ENCODE measurements around the gene SLC17A7. TPM values are rescaled to one million over a fixed set of nuclear protein-coding genes. Genes with fewer than 3 reads are reported as not detected.

Gene SLC17A7
- total and polyA plus RNA-seq, 2 of the 13 experiments (the other 11 are each of a cell fraction or from before 2014, with no cell fraction given), result 0.32 TPM; not detected in 1

DNA sequence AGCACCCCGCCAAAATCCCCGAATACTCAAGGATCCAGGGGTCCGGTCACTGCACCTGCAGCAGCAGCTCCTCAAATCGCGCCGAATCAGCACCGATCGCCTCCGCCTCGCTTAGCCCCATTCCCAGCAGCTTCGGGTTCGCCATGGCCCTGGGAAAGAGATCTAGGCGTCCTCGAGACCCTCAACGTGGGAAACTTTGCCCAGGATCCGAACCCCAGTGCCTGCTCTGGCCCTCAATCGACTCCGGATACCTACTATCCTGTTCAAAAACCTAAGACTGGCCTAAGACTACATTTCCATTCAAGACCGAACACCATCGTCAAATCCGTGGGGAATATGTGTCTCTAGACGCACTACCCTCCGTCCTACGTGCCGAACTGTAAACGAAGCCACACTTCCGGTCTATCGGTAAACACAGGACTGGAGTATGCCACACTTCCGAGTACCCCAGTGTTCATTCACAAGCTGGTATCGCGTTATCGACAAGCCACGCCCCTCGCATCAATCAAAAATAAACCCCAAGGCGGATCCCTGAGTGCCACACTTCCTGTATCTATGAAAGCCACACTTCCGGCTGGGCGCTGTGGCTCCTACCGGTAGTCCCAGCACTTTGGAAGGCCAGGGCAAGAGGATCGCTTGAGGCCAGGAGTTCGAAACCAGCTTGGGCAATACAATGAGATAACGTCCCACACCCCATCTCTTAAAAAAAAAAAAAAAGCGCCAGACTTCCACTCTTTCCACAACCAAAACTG is 10.3 kb upstream of the SLC17A7 start, which contains the start of gene PIH1D1 (continued):
- TF ChIP-seq, protein P1, sequence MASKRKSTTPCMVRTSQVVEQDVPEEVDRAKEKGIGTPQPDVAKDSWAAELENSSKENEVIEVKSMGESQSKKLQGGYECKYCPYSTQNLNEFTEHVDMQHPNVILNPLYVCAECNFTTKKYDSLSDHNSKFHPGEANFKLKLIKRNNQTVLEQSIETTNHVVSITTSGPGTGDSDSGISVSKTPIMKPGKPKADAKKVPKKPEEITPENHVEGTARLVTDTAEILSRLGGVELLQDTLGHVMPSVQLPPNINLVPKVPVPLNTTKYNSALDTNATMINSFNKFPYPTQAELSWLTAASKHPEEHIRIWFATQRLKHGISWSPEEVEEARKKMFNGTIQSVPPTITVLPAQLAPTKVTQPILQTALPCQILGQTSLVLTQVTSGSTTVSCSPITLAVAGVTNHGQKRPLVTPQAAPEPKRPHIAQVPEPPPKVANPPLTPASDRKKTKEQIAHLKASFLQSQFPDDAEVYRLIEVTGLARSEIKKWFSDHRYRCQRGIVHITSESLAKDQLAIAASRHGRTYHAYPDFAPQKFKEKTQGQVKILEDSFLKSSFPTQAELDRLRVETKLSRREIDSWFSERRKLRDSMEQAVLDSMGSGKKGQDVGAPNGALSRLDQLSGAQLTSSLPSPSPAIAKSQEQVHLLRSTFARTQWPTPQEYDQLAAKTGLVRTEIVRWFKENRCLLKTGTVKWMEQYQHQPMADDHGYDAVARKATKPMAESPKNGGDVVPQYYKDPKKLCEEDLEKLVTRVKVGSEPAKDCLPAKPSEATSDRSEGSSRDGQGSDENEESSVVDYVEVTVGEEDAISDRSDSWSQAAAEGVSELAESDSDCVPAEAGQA (IDR thresholded peaks at IDR 0.05; ENCODE audit: low read depth), result no peak
- TF ChIP-seq, protein P1 (CRISPR knock-in tag; IDR thresholded peaks at IDR 0.05; ENCODE audit: borderline replicate concordance), result no peak
- no peak for TF ChIP-seq HNF4G (IDR thresholded peaks at IDR 0.05; ENCODE audit: borderline replicate concordance, low read depth, low read length)
- TF ChIP-seq HNF4G (CRISPR knock-in tag; IDR thresholded peaks at IDR 0.05; ENCODE audit: borderline replicate concordance, low read depth), result no peak
- 0 out of 2 replicates have a peak, but pooled peaks have one; percentile 36 for TF ChIP-seq SRY (CRISPR knock-in tag; IDR thresholded peaks at IDR 0.05)
- no peak for TF ChIP-seq PRPF4 (IDR thresholded peaks at IDR 0.05; ENCODE audit: low read depth, low read length, poor library complexity, severe bottlenecking)
- TF ChIP-seq NCOA1 (CRISPR knock-in tag; IDR thresholded peaks at IDR 0.05), result no peak
- TF ChIP-seq SMAD9 (CRISPR knock-in tag; IDR thresholded peaks at IDR 0.05), result no peak
- TF ChIP-seq ARID2 (CRISPR knock-in tag; IDR thresholded peaks at IDR 0.05; ENCODE audit: borderline replicate concordance), result no peak
- no peak for TF ChIP-seq ZNF407 (CRISPR knock-in tag; IDR thresholded peaks at IDR 0.05; ENCODE audit: not compliant biosample characterization)
- TF ChIP-seq ZNF333 (CRISPR knock-in tag; IDR thresholded peaks at IDR 0.05; ENCODE audit: borderline replicate concordance), result no peak
- TF ChIP-seq ZNF564 (CRISPR knock-in tag; IDR thresholded peaks at IDR 0.05), result 0 out of 2 replicates have a peak, but pooled peaks have one; percentile 29
